H1 (cell line): ENCODE results near the gene CCDC73. TPM values are rescaled to one million over a fixed set of nuclear protein-coding genes. Genes with fewer than 3 reads are reported as not detected.

ENCODE experiments used
- CTCF ChIA-PET: fragments of 300-600 bp; sonication (Branson Sonifier 250); formaldehyde crosslinking; loops from one replicate; lab custom pipeline; 2021; ENCODE audit not compliant: partially characterized antibody; lab: Charles Lee
- POLR2A ChIA-PET: fragments of 300-600 bp; sonication (Branson Sonifier 250); formaldehyde crosslinking; loops from one replicate; lab custom pipeline; 2021; ENCODE audit warnings: inconsistent platforms; ENCODE audit not compliant: partially characterized antibody; lab: Charles Lee
- DNase-seq, 2 experiments: peaks; one replicate each; pipeline versions ENCODE4 v3.0.0 to v3.0.0-alpha.2; 2010 to 2022; ENCODE audit warnings: low spot score in 2 of 2, low read depth in 1 of 2, mixed read lengths in 1 of 2
- FAIRE-seq: peaks from 2 replicates; lab custom pipeline; 2011; peaks lifted over from hg19 to GRCh38; lab: Jason Lieb, UNC
- H2AFZ ChIP-seq: 2 replicates; pipeline ENCODE4 v1.8.1; 2012; ENCODE audit warnings: low read length, inconsistent platforms
- H2AK5ac ChIP-seq: 2 replicates; pipeline ENCODE4 v1.6.1; 2013; ENCODE audit warnings: low read depth, low read length
- H2BK120ac ChIP-seq: replicated peaks from 2 replicates; pipeline ENCODE3; 2013; ENCODE audit warnings: low read depth, low read length, inconsistent platforms
- H2BK12ac ChIP-seq: 2 replicates; pipeline ENCODE4 v1.6.1; 2013; ENCODE audit warnings: low read depth, low read length
- H2BK15ac ChIP-seq: 2 replicates; pipeline ENCODE4 v1.6.1; 2013; ENCODE audit warnings: low read length
- H2BK20ac ChIP-seq: 2 replicates; pipeline ENCODE4 v1.6.1; 2013; ENCODE audit warnings: low read length
- H2BK5ac ChIP-seq: 2 replicates; pipeline ENCODE4 v1.6.1; 2013; ENCODE audit warnings: low read depth, low read length
- H3K14ac ChIP-seq: 2 replicates; pipeline ENCODE4 v1.6.1; 2013; ENCODE audit warnings: inconsistent platforms; ENCODE audit not compliant: insufficient read length
- H3K18ac ChIP-seq: 2 replicates; pipeline ENCODE4 v1.6.1; 2013; ENCODE audit warnings: low read length; ENCODE audit errors: extremely low read depth
- H3K23ac ChIP-seq: 2 replicates; pipeline ENCODE4 v1.6.1; 2013; ENCODE audit warnings: inconsistent platforms; ENCODE audit not compliant: insufficient read length
- H3K23me2 ChIP-seq: 2 replicates; pipeline ENCODE4 v1.6.1; 2013; ENCODE audit warnings: low read depth, low read length
- H3K27ac ChIP-seq: 2 replicates; pipeline ENCODE4 v1.6.1; 2011; ENCODE audit warnings: low read depth, low read length, inconsistent platforms
- H3K27me3 ChIP-seq, 4 experiments: replicated peaks in 1 of 4; 1 replicate in 1 of 4; 2 replicates in 3 of 4; pipeline versions ENCODE4 v1.6.1 to v1.8.1; 2011 to 2013; ENCODE audit warnings: low read length in 3 of 4, mild to moderate bottlenecking in 3 of 4, inconsistent platforms in 2 of 4, mixed read lengths in 2 of 4, moderate library complexity in 1 of 4; ENCODE audit not compliant: control insufficient read depth in 3 of 4, insufficient read depth in 3 of 4; ENCODE audit errors: extremely low read depth in 1 of 4
- H3K36me3 ChIP-seq, 4 experiments: 2 replicates each; pipeline versions ENCODE4 v1.6.1 to v1.8.1; 2011 to 2013; ENCODE audit warnings: mild to moderate bottlenecking in 4 of 4, low read length in 3 of 4, moderate library complexity in 2 of 4, control low read depth in 1 of 4, inconsistent platforms in 1 of 4; ENCODE audit not compliant: insufficient read depth in 4 of 4, control insufficient read depth in 2 of 4
- H3K4ac ChIP-seq: replicated peaks from 2 replicates; pipeline ENCODE3; 2013; ENCODE audit warnings: low read length, low read depth, mixed read lengths, inconsistent platforms; ENCODE audit not compliant: insufficient read length
- H3K4me1 ChIP-seq, 4 experiments: replicated peaks in 1 of 4; 1 replicate in 1 of 4; 2 replicates in 3 of 4; pipeline versions ENCODE4 v1.6.1 to v1.8.1; 2011 to 2013; ENCODE audit warnings: low read length in 3 of 4, inconsistent platforms in 2 of 4, mixed read lengths in 1 of 4; ENCODE audit not compliant: insufficient read depth in 4 of 4, control insufficient read depth in 3 of 4
- H3K4me2 ChIP-seq, 2 experiments: 2 replicates each; pipeline versions ENCODE4 v1.6.1 to v1.8.1; 2011 to 2013; ENCODE audit warnings: low read depth in 2 of 2, low read length in 2 of 2, control low read depth in 1 of 2, inconsistent platforms in 1 of 2, mild to moderate bottlenecking in 1 of 2; ENCODE audit not compliant: insufficient read depth in 1 of 2
- H3K4me3 ChIP-seq, 4 experiments: fragments of 200-600, 300-600 bp in 1 of 4; sonication (generic), shearing (Covaris generic), sonication (Bioruptor Twin) in 1 of 4; 2 replicates each; pipeline versions ENCODE4 v1.5.1 to v1.8.1; 2011 to 2016; ENCODE audit warnings: low read length in 4 of 4, low read depth in 3 of 4, control low read depth in 2 of 4, inconsistent platforms in 2 of 4, mild to moderate bottlenecking in 2 of 4, mixed read lengths in 1 of 4, moderate library complexity in 1 of 4; ENCODE audit not compliant: insufficient read depth in 2 of 4; ENCODE audit errors: extremely low read depth in 1 of 4
- H3K56ac ChIP-seq: replicated peaks from 2 replicates; pipeline ENCODE3; 2013; ENCODE audit warnings: low read depth, mild to moderate bottlenecking, mixed read lengths, low read length, inconsistent platforms; ENCODE audit not compliant: insufficient read length
- H3K79me1 ChIP-seq: 2 replicates; pipeline ENCODE4 v1.6.1; 2013; ENCODE audit warnings: low read depth, low read length, control low read depth
- H3K79me2 ChIP-seq, 2 experiments: 2 replicates each; pipeline versions ENCODE4 v1.6.1 to v1.8.1; 2012 to 2013; ENCODE audit warnings: low read length in 2 of 2, mild to moderate bottlenecking in 2 of 2, inconsistent platforms in 1 of 2; ENCODE audit not compliant: insufficient read depth in 2 of 2, control insufficient read depth in 1 of 2
- H3K9ac ChIP-seq, 4 experiments: replicated peaks in 1 of 4; 1 replicate in 1 of 4; 2 replicates in 3 of 4; pipeline versions ENCODE4 v1.6.1 to v1.8.1; 2011 to 2013; ENCODE audit warnings: low read depth in 3 of 4, low read length in 3 of 4, control low read depth in 2 of 4, mild to moderate bottlenecking in 2 of 4, moderate library complexity in 2 of 4, inconsistent platforms in 1 of 4; ENCODE audit errors: extremely low read depth in 1 of 4
- H3K9me3 ChIP-seq, 2 experiments: 2 replicates each; pipeline versions ENCODE4 v1.6.1 to v1.8.1; 2012 to 2013; ENCODE audit warnings: mild to moderate bottlenecking in 2 of 2, moderate library complexity in 2 of 2, control low read depth in 1 of 2, inconsistent platforms in 1 of 2, low read depth in 1 of 2, low read length in 1 of 2, mixed read lengths in 1 of 2; ENCODE audit not compliant: insufficient read depth in 2 of 2
- H4K20me1 ChIP-seq, 2 experiments: replicated peaks in 1 of 2; 2 replicates each; pipeline versions ENCODE3 to v1.8.1; 2011 to 2013; ENCODE audit warnings: inconsistent platforms in 2 of 2, low read length in 2 of 2, mild to moderate bottlenecking in 1 of 2; ENCODE audit not compliant: insufficient read depth in 2 of 2, control insufficient read depth in 1 of 2
- H4K5ac ChIP-seq: 2 replicates; pipeline ENCODE4 v1.6.1; 2013; ENCODE audit warnings: low read length, low read depth, mixed read lengths, inconsistent platforms; ENCODE audit not compliant: insufficient read length
- H4K8ac ChIP-seq: 2 replicates; pipeline ENCODE4 v1.8.0; 2013; ENCODE audit warnings: mild to moderate bottlenecking, moderate library complexity, low read length, inconsistent platforms; ENCODE audit not compliant: insufficient read depth; ENCODE audit errors: extremely low read depth
- H4K91ac ChIP-seq: replicated peaks from 2 replicates; pipeline ENCODE3; 2013; ENCODE audit warnings: low read length, mixed read lengths, inconsistent platforms; ENCODE audit not compliant: insufficient read length
- CHD2 ChIP-seq: IDR thresholded peaks from 2 replicates; pipeline ENCODE4 v1.6.1; 2012; ENCODE audit warnings: low read length, improper control_type of control experiment
- CREB1 ChIP-seq: IDR thresholded peaks from 2 replicates; pipeline ENCODE4 v1.6.1; 2012; ENCODE audit warnings: inconsistent platforms
- FOSL1 ChIP-seq: IDR thresholded peaks from 2 replicates; pipeline ENCODE4 v1.6.1; 2011; ENCODE audit warnings: mild to moderate bottlenecking, low read depth, low read length, moderate library complexity; ENCODE audit not compliant: insufficient read depth
- GTF2F1 ChIP-seq: IDR thresholded peaks from 2 replicates; pipeline ENCODE4 v1.6.1; 2012; ENCODE audit warnings: low read depth, low read length, improper control_type of control experiment, borderline replicate concordance
- JUN ChIP-seq: IDR thresholded peaks from 2 replicates; pipeline ENCODE4 v1.6.1; 2011; ENCODE audit warnings: low read depth, mild to moderate bottlenecking, improper control_type of control experiment, low read length
- KDM4A ChIP-seq: IDR thresholded peaks from one replicate; pipeline ENCODE4 v1.7.1; 2012; ENCODE audit warnings: low read depth, mild to moderate bottlenecking, moderate library complexity, low read length, inconsistent platforms; ENCODE audit not compliant: severe bottlenecking
- KDM5A ChIP-seq: fragments of 200-600 bp; IDR thresholded peaks from 2 replicates; pipeline ENCODE4 v1.7.1; 2012; ENCODE audit warnings: mild to moderate bottlenecking, low read length, inconsistent platforms, mixed read lengths
- RBBP5 ChIP-seq: IDR thresholded peaks from 2 replicates; pipeline ENCODE4 v1.7.1; 2012; ENCODE audit warnings: low read depth, mild to moderate bottlenecking, inconsistent platforms, low read length, moderate library complexity, borderline replicate concordance
- RNF2 ChIP-seq: fragments of 200-900, 300-1000 bp; sonication (generic); IDR thresholded peaks from 2 replicates; pipeline ENCODE4 v1.7.1; 2016; ENCODE audit warnings: borderline replicate concordance, low read depth, mild to moderate bottlenecking, antibody characterized with exemption, low read length; ENCODE audit not compliant: poor library complexity, severe bottlenecking; ENCODE audit errors: missing control alignments
- SIN3A ChIP-seq, 2 experiments: IDR thresholded peaks in 1 of 2; conservative IDR thresholded peaks in 1 of 2; 2 replicates each; pipeline ENCODE4 v1.6.1; 2011 to 2012; ENCODE audit warnings: low read length in 2 of 2, improper control_type of control experiment in 1 of 2, low read depth in 1 of 2, mild to moderate bottlenecking in 1 of 2
- SUZ12 ChIP-seq: fragments of 200-600 bp; sonication (generic); IDR thresholded peaks from 2 replicates; pipeline ENCODE4 v1.6.1; 2012; ENCODE audit warnings: mild to moderate bottlenecking, inconsistent platforms, low read length, moderate library complexity, mixed read lengths
- TAF1 ChIP-seq: IDR thresholded peaks from 2 replicates; pipeline ENCODE4 v1.6.1; 2011; ENCODE audit warnings: mild to moderate bottlenecking, low read depth, low read length
- TBP ChIP-seq: IDR thresholded peaks from 2 replicates; pipeline ENCODE4 v1.6.1; 2011; ENCODE audit warnings: low read depth, low read length, improper control_type of control experiment
- USF2 ChIP-seq: IDR thresholded peaks from 2 replicates; pipeline ENCODE4 v1.6.1; 2011; ENCODE audit warnings: low read length, improper control_type of control experiment
- WGBS, 2 experiments: shearing (Covaris generic) in 1 of 2; methylation state at CpG; one replicate each; pipeline versions ENCODE4 v1.1.6 to v1.1.7; 2013 to 2015; ENCODE audit warnings: low lambda C conversion rate in 2 of 2, mixed read lengths in 2 of 2, inconsistent platforms in 1 of 2, low coverage in 1 of 2, missing lambda C conversion rate in 1 of 2; ENCODE audit not compliant: insufficient replicate concordance in 2 of 2, insufficient coverage in 1 of 2, insufficient read length in 1 of 2; ENCODE audit errors: extremely low coverage in 1 of 2, missing lambda C conversion rate in 1 of 2; 5-methylcytosine and 5-hydroxymethylcytosine counted together
- polyA plus RNA-seq, 7 experiments: library from polyadenylated mRNA; depleted of rRNA in 3 of 7; stranded (reverse) in 5 of 7; unstranded in 2 of 7; fragments of >200 nt in 5 of 7; fragments of 200-250 nt in 2 of 7; gene quantifications; 1 replicate in 5 of 7; 2 replicates in 1 of 7; 4 replicates in 1 of 7; pipeline versions ENCODE4 v1.2.1 to v1.2.3, GENCODE V29; 2011 to 2013; ENCODE audit warnings: missing spikeins in 2 of 7, mixed read lengths in 2 of 7
- total RNA-seq: library from RNA; stranded (reverse); fragmentation: NEBNext Ultra II Directional; extraction: Animal tissue kit (Norgen Biotek cat#: 25700); gene quantifications from 2 replicates; pipeline ENCODE4 v1.2.1, GENCODE V29; 2021

The CCDC73 gene
- total and polyA plus RNA-seq, 2 of the 8 experiments (the other 6 are each of a cell fraction or from before 2014, with no cell fraction given): not detected

GRCh38 chr11:32563600-32563959 lies 230.9 kb downstream of the CCDC73 start:
- no peak overlapping the region for H3K27ac ChIP-seq
- DNase-seq (no peak), FAIRE-seq (no peak)
- H3K56ac ChIP-seq: no peak overlapping the region
- H4K8ac ChIP-seq: no peak overlapping the region
- no peak overlapping the region for H2BK20ac ChIP-seq
- H2AK5ac ChIP-seq: no peak overlapping the region
- H3K23me2 ChIP-seq: no peaks in the 10 kb centered on the region
- no peak overlapping the region for H2BK15ac ChIP-seq
- H4K91ac ChIP-seq: no peak overlapping the region
- no peaks in the 10 kb centered on the region for H3K9me3 ChIP-seq
- H3K23ac ChIP-seq: no peak overlapping the region
- ChIA-PET POLR2A (no interaction called here), CTCF (interaction anchor here (1.0 to 2.5 kb wide), 3 partner anchors 9 to 230 kb away, joined by 3 to 8 read pairs (median 5); no protein-coding TSS in a partner anchor)
- H3K4me2 ChIP-seq: no peak overlapping the region
- no peak overlapping the region for H3K4me3 ChIP-seq
- no peak overlapping the region for H2BK12ac ChIP-seq
- no peaks in the 10 kb centered on the region for H3K79me2 ChIP-seq
- H4K20me1 ChIP-seq: no peaks in the 10 kb centered on the region
- H3K4me1 ChIP-seq: no peaks in the 10 kb centered on the region
- H3K18ac ChIP-seq: no peak overlapping the region
- no peak overlapping the region for H3K14ac ChIP-seq
- no peak overlapping the region for H3K9ac ChIP-seq
- no peaks in the 10 kb centered on the region for H3K79me1 ChIP-seq
- H3K4ac ChIP-seq: no peak overlapping the region
- no peak overlapping the region for H2BK120ac ChIP-seq
- no peaks in the 10 kb centered on the region for H3K27me3 ChIP-seq
- H2BK5ac ChIP-seq: no peak overlapping the region
- no peaks in the 10 kb centered on the region for H3K36me3 ChIP-seq
- WGBS, 2 experiments: 90% methylated on average over 3 of the region's 3 CpGs; no CpG with 5 or more reads in 1 of the 2 experiments
- no peak overlapping the region for H4K5ac ChIP-seq
- peak overlapping the region; percentile 9; the same call in 1 of the 2 replicates for H2AFZ ChIP-seq
- TF ChIP-seq CREB1: no peak
- no peak for TF ChIP-seq SIN3A (conservative IDR thresholded peaks at IDR 0.05 in 1 of 2, IDR thresholded peaks at IDR 0.05 in 1 of 2; ENCODE audit: low read depth in 1 of 2, low read length in 2 of 2)
- no peak for TF ChIP-seq KDM5A
- no peak for TF ChIP-seq JUN
- no peak for TF ChIP-seq FOSL1
- TF ChIP-seq SUZ12: no peak
- TF ChIP-seq TBP: no peak
- TF ChIP-seq RBBP5: no peak
- no peak for TF ChIP-seq KDM4A
- TF ChIP-seq USF2: no peak
- TF ChIP-seq GTF2F1: no peak
- TF ChIP-seq RNF2: no peak
- TF ChIP-seq TAF1: no peak
- TF ChIP-seq CHD2: no peak
